GM06990 (cell line): Measurements from ENCODE around the gene POU3F1.

Source experiments
- DNase-seq: peaks from one replicate; pipeline ENCODE4 v3.0.0-alpha.2; 2011; ENCODE audit not compliant: insufficient read length; ENCODE audit errors: extremely low read depth
- H3K27me3 ChIP-seq: replicated peaks from 2 replicates; pipeline ENCODE4 v1.6.0; 2011; ENCODE audit warnings: low read length; ENCODE audit not compliant: control insufficient read depth, insufficient read depth
- H3K36me3 ChIP-seq: 2 replicates; pipeline ENCODE4 v1.5.1; 2011; ENCODE audit warnings: low read length; ENCODE audit not compliant: control insufficient read depth, insufficient read depth
- H3K4me3 ChIP-seq: replicated peaks from 2 replicates; pipeline ENCODE4 v1.5.1; 2011; ENCODE audit warnings: low read depth, mild to moderate bottlenecking, control low read depth, low read length
- TF ChIP-seq, protein P1 (sequence below): IDR thresholded peaks from 2 replicates; pipeline ENCODE4 v1.5.1; 2011; ENCODE audit warnings: low read length, control low read depth, mild to moderate bottlenecking, inconsistent platforms; ENCODE audit not compliant: insufficient read depth, poor library complexity, severe bottlenecking

Gene POU3F1

DNA sequence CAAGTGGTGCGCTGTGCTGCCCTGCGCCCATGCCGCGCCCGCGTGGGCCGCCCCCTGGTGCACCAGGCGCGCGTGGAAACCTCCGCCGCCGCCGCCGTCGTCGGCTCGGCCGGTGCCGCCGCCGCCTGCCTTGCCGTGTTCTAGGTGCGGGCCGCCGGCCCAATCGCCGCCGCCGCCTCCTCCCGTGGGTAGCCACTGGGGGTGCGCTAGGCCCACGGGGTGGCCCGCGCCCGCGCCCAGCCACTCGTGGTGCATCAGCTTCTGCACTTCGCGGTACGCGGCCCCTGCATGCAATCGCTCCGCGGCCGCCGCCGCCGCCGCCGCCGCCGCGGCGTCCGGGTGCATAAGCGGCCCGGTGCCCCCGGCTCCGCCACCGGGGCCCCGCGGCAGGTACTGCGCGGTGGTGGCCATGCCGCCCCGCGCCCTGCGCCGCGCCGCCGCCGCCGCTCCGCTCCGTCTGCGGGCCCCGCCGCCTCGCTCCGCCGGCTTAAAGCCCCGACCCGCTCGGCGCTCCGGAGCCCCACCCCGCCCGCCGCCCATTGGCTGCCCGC, at the start of gene POU3F1:
Gene POU3F1, minus strand, starts transcription at position 461 of the 551 bp plus-strand sequence. Its CDS starts 50 bp downstream, at position 411.
- TF ChIP-seq, protein P1, sequence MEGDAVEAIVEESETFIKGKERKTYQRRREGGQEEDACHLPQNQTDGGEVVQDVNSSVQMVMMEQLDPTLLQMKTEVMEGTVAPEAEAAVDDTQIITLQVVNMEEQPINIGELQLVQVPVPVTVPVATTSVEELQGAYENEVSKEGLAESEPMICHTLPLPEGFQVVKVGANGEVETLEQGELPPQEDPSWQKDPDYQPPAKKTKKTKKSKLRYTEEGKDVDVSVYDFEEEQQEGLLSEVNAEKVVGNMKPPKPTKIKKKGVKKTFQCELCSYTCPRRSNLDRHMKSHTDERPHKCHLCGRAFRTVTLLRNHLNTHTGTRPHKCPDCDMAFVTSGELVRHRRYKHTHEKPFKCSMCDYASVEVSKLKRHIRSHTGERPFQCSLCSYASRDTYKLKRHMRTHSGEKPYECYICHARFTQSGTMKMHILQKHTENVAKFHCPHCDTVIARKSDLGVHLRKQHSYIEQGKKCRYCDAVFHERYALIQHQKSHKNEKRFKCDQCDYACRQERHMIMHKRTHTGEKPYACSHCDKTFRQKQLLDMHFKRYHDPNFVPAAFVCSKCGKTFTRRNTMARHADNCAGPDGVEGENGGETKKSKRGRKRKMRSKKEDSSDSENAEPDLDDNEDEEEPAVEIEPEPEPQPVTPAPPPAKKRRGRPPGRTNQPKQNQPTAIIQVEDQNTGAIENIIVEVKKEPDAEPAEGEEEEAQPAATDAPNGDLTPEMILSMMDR = no peak
- Histone ChIP-seq H3K36me3 (no peaks in the 10 kb centered on the region), H3K27me3 (no peaks in the 10 kb centered on the region), H3K4me3 (peak within 1 kb of the TSS; percentile 68)
- DNase-seq = no peak

DNA sequence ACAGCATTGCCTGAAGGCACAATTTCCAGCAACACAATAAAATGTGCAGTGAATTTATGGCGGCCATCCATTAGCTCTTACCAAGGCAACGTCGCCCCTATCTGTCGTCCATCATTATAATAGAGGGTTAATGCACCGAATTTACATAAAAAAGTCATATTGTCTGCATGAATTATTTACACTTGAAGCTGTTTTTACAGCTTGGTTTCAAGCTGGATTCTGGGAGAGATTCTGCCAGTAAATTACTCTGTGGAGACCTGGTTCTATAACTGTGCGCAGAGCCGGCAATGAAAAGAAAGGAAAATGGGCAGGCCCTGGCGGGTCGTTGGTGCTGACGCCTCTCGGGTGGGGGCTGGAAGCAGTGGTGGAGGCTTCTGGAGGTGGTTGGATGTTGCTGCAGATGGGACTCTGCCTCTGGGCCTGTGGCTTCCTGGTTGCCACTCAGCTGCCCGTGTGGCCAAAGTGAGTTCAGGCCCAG, 48.9 kb upstream of the POU3F1 start:
- H3K36me3 ChIP-seq = no peaks in the 10 kb centered on the region
- TF ChIP-seq, protein P1 = no peak
- H3K27me3 ChIP-seq = no peaks in the 10 kb centered on the region
- DNase-seq = no peak
- no peak overlapping the region for H3K4me3 ChIP-seq

DNA sequence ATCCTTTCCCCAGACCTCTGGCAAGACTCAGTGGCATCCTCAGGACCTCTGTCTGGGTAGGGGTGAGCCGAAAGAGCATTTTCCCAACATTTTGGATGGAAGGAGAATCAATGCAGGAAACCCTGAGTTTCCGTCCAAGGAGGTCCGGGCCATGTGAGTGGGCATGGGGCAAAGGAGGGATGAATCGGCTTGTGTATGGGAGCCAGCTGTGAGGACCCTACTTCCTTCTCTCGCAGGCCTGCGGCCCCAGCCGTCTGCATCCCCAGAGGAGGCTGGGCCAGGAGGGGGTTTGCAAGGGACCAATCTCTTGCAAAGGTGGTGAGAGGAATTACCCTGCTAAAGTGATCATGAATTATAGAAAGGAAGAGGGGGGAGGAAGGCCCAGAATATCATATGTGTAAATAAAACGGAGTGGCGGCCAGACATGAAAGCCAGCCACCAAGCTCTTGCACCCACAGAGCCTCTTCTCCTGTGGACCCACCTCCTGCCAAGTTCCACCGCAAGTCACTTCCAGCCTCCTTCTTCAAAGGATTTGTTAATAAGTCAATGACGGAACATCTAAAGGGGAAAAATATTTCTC, 48.2 kb upstream of the POU3F1 start:
- Histone ChIP-seq H3K27me3 (no peaks in the 10 kb centered on the region), H3K36me3 (no peaks in the 10 kb centered on the region), H3K4me3 (no peak overlapping the region)
- no peak for DNase-seq
- TF ChIP-seq, protein P1 = no peak

GRCh38 chr1:38093569-38094520, 47.3 kb upstream of the POU3F1 start:
- no peak for DNase-seq
- TF ChIP-seq, protein P1 = no peak
- H3K36me3 ChIP-seq = no peaks in the 10 kb centered on the region
- no peaks in the 10 kb centered on the region for H3K27me3 ChIP-seq
- no peak overlapping the region for H3K4me3 ChIP-seq

DNA sequence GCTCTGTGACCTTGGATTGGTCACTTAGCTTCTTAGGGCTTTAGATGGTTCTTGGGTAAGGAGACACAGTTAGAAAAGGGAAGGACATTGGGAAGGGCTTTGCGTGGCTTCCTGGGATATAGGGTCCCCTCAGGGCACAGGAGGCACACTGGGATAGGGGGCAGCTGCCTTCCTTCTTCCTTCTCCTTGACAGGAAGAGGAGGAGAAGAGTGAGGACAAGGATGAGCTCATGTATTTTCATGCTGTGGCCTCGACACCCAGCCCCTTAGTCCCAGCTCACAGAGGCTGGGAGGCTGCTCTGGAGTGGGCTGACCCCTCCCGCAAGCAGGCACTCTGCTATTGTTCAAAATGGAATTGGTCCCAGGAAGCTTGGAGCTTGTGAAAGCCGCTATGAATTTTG, 45.7 kb upstream of the POU3F1 start:
- TF ChIP-seq, protein P1 = no peak
- Histone ChIP-seq H3K36me3 (no peaks in the 10 kb centered on the region), H3K27me3 (no peaks in the 10 kb centered on the region), H3K4me3 (no peak overlapping the region)
- no peak for DNase-seq
